Type B pancreatic cell (in vitro differentiated cells): ENCODE data around the gene IFNGR2. TPM values are rescaled to one million over a fixed set of nuclear protein-coding genes. Genes with fewer than 3 reads are reported as not detected.

ENCODE experiments used
- DNase-seq: peaks from one replicate; pipeline ENCODE4 v3.0.0; 2021; ENCODE audit warnings: mixed read lengths; ENCODE audit not compliant: unreplicated experiment; ENCODE audit errors: extremely low spot score
- H3K27ac Mint-ChIP-seq: 2 replicates; pipeline ENCODE4 v1.8.0; 2021; ENCODE audit warnings: mild to moderate bottlenecking, mixed read lengths
- H3K27me3 Mint-ChIP-seq: 2 replicates; pipeline ENCODE4 v1.8.0; 2021; ENCODE audit warnings: mixed read lengths
- H3K36me3 Mint-ChIP-seq: 2 replicates; pipeline ENCODE4 v1.8.0; 2021; ENCODE audit warnings: mixed read lengths
- H3K4me1 Mint-ChIP-seq: one replicate; pipeline ENCODE4 v1.8.0; 2021; ENCODE audit warnings: mixed read lengths; ENCODE audit not compliant: unreplicated experiment
- H3K4me3 Mint-ChIP-seq: 2 replicates; pipeline ENCODE4 v1.8.0; 2021; ENCODE audit warnings: mild to moderate bottlenecking, mixed read lengths
- H3K9me3 Mint-ChIP-seq: 2 replicates; pipeline ENCODE4 v1.8.0; 2021; ENCODE audit warnings: mixed read lengths
- total RNA-seq: library from RNA; stranded (reverse); gene quantifications from 2 replicates; pipeline ENCODE4 v1.2.1, GENCODE V29; 2021; ENCODE audit warnings: low replicate concordance
- TF ChIP-seq, protein P1 (sequence below): fragments of 200-600 bp; sonication (generic); conservative IDR thresholded peaks from 2 replicates; pipeline ENCODE4 v1.5.0; 2021; ENCODE audit warnings: antibody characterized with exemption, mild to moderate bottlenecking

The IFNGR2 gene
- total RNA-seq, 1 donor from 2014 or later, result 40.4 TPM

DNA sequence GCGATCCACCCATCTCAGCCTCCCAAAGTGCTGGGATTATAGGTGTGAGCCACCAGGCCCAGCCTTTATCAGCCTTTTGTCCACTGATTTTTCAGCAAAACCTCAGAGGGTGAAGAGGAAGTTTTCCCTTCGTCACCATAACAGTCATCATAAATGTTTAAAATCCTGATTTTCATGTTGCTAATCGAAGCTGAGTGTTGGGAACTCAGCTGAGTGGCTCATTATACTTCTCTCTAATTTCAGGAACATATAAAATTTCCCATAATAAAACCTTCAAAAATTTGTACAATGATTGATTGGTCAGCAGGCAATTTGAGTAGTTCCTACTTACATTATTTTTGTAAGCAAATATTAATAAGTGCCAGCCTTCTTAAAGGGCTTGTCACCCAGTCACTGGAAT, 31.8 kb upstream of the IFNGR2 start:
- Mint-ChIP-seq H3K36me3 (no peaks in the 10 kb centered on the region), H3K27me3 (no peaks in the 10 kb centered on the region), H3K9me3 (peaks cover 5% of the 10 kb centered on the region), H3K4me3 (no peak overlapping the region), H3K4me1 (no peaks in the 10 kb centered on the region), H3K27ac (no peak overlapping the region)
- TF ChIP-seq, protein P1, sequence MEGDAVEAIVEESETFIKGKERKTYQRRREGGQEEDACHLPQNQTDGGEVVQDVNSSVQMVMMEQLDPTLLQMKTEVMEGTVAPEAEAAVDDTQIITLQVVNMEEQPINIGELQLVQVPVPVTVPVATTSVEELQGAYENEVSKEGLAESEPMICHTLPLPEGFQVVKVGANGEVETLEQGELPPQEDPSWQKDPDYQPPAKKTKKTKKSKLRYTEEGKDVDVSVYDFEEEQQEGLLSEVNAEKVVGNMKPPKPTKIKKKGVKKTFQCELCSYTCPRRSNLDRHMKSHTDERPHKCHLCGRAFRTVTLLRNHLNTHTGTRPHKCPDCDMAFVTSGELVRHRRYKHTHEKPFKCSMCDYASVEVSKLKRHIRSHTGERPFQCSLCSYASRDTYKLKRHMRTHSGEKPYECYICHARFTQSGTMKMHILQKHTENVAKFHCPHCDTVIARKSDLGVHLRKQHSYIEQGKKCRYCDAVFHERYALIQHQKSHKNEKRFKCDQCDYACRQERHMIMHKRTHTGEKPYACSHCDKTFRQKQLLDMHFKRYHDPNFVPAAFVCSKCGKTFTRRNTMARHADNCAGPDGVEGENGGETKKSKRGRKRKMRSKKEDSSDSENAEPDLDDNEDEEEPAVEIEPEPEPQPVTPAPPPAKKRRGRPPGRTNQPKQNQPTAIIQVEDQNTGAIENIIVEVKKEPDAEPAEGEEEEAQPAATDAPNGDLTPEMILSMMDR, result no peak
- DNase-seq, result no peak

DNA sequence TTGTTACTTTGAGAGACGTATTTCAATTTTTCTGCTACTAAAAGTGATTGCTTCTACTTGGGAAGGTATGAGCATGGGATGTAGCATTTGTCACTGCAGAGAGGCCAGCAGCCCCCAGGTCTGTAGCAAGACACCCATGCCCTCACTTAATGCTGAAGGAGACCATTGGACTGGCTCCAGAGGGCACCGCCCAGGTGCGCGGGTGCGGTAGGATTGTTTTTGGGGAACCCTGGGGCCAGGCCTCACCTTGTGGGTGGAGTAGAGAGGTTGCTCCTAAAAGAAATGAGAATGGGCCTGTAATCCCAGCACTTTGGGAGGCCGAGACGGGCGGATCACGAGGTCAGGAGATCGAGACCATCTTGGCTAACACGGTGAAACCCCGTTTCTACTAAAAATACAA, 30.6 kb upstream of the IFNGR2 start:
- TF ChIP-seq, protein P1, result no peak
- no peak overlapping the region for H3K27ac Mint-ChIP-seq
- H3K27me3 Mint-ChIP-seq, result peaks cover 5% of the 10 kb centered on the region
- H3K36me3 Mint-ChIP-seq, result no peaks in the 10 kb centered on the region
- no peaks in the 10 kb centered on the region for H3K4me1 Mint-ChIP-seq
- DNase-seq, result no peak
- H3K4me3 Mint-ChIP-seq, result no peak overlapping the region
- H3K9me3 Mint-ChIP-seq, result peaks cover under 1% of the 10 kb centered on the region

DNA sequence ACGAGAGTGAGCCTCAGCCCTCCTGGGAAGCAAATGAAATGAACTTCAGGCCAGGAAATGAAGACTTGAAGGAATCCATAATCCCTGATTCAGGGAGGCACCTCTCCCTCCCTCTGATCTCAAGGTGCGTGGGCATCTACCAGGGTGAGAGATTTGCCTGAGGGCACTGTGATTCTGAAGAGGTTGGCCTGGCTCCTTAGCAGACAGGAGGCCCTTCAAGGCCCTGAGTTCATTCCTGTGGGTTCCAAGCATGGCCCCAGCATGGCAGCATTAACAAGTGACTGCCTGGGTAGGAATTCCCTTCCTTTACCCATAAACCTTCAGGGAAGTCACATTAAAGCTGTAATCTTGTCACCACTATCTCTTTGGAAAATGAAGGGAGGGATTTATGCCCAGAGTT, 29.8 kb upstream of the IFNGR2 start:
- Mint-ChIP-seq H3K9me3 (no peaks in the 10 kb centered on the region), H3K27ac (no peak overlapping the region), H3K4me3 (no peak overlapping the region), H3K4me1 (no peaks in the 10 kb centered on the region), H3K36me3 (no peaks in the 10 kb centered on the region), H3K27me3 (peaks cover 5% of the 10 kb centered on the region)
- TF ChIP-seq, protein P1, result no peak
- no peak for DNase-seq

DNA sequence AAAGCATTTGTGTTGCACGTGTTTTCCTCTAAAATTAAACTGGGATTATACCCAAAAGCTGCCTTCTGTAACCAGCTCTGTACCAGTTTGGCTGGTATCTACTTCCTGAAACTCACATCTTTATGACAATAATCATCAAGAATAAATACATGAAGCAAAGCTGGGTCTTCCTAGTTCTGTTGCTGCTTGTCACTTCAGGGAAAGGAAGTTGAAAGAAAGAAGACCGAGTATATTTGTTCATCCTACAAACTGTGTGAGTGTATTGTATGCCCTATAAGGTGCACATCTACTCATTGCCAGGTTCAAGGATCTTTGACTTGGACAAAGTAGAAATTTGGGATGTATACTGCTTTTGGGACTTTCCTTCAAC, 29.1 kb upstream of the IFNGR2 start:
- TF ChIP-seq, protein P1, result no peak
- no peaks in the 10 kb centered on the region for H3K36me3 Mint-ChIP-seq
- H3K27ac Mint-ChIP-seq, result no peak overlapping the region
- no peaks in the 10 kb centered on the region for H3K9me3 Mint-ChIP-seq
- no peaks in the 10 kb centered on the region for H3K4me1 Mint-ChIP-seq
- no peak for DNase-seq
- H3K4me3 Mint-ChIP-seq, result no peak overlapping the region
- H3K27me3 Mint-ChIP-seq, result peaks cover 5% of the 10 kb centered on the region

DNA sequence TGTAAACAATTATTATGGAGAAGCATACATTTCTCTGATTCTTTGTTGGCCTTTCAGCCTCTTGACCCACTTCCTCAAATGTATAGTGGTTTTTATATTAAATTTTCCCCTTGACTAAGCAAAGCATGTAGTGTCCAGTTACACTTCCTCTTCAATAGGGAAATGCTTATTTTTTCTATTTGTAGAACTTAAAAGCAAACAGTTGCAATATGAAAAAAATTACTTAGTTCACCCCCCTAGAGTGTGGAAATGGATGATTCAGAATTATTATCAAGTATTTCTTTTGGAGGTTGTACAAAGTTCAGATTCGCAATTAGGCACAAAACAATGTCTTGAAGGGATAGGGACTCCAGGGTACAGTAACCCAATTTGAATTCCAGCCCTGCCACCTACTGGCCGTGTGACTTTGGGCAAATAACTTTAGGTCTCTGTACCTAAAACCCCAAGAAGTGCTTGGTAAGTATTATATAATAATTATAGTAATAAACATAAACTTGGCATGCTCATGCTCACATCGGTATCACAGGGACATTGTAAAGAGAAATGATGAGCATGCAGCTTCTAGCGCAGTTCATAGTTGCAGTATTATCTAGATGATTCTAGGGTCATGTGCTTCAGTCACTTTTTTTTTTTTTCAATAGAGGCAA, 28.6 kb upstream of the IFNGR2 start:
- H3K27me3 Mint-ChIP-seq, result peaks cover 5% of the 10 kb centered on the region
- no peak overlapping the region for H3K27ac Mint-ChIP-seq
- no peak overlapping the region for H3K4me3 Mint-ChIP-seq
- H3K4me1 Mint-ChIP-seq, result no peaks in the 10 kb centered on the region
- no peaks in the 10 kb centered on the region for H3K36me3 Mint-ChIP-seq
- TF ChIP-seq, protein P1, result peak; percentile 66
- no peak for DNase-seq
- H3K9me3 Mint-ChIP-seq, result no peaks in the 10 kb centered on the region

DNA sequence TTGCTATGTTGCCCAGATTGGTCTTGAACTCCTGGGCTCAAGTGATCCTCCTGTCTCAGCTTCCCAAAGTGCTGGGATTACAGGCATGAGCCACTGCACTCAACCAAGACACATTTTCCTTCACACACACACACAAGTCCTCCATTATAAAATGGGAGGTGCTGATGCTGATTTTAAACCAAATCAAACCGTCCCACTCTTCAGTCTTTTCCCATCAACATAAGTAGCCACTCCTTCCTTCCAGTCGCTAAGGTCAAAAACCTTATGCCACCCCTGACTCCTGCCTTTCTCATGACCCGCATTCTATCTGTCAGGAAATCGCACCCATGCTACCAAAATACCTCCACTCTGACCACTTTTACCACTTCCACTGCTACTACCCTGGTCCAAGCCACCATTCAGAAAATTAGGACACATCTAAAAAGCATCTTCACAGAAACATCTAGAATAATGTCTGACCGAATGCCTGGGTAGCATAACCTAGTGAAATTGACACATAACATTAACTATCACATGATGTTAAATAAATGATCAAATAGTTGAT, 28.0 kb upstream of the IFNGR2 start:
- H3K9me3 Mint-ChIP-seq, result no peaks in the 10 kb centered on the region
- no peak overlapping the region for H3K27ac Mint-ChIP-seq

More for the DNA sequence above, 28.0 kb upstream of the IFNGR2 start:
- DNase-seq, result no peak
- TF ChIP-seq, protein P1, result no peak
- no peaks in the 10 kb centered on the region for H3K4me1 Mint-ChIP-seq
- H3K4me3 Mint-ChIP-seq, result no peak overlapping the region
- H3K27me3 Mint-ChIP-seq, result peaks cover 5% of the 10 kb centered on the region
- H3K36me3 Mint-ChIP-seq, result no peaks in the 10 kb centered on the region
